Adrenal gland (tissue), 12 donors: ENCODE data around the gene RALB. TPM values are rescaled to one million over a fixed set of nuclear protein-coding genes. Genes with fewer than 3 reads are reported as not detected.
A peak's percentile ranks its signal among the peaks of the same experiment; 100 is the strongest.
"Not testable (repeated sequence)": the region's sequence is repeated elsewhere in the genome, so short reads cannot be mapped to it uniquely, and the experiment has no call there.

Source experiments
- DNase-seq, 7 donors: peaks; one replicate each; pipeline ENCODE4 v3.0.0-alpha.2; 2019 to 2020
- H3K27ac ChIP-seq, 5 donors: fragments of 200-600 bp; sonication (generic) in 4 of 5; 1 replicate in 3 of 5; 2 replicates in 2 of 5; pipeline versions ENCODE4 v1.5.1 to v1.8.0; 2016 to 2020; ENCODE audit warnings: mild to moderate bottlenecking in 1 of 5
- H3K27me3 ChIP-seq: fragments of 200-600 bp; 2 replicates; pipeline ENCODE4 v1.8.0; 2021
- H3K36me3 ChIP-seq, 2 donors: fragments of 200-600 bp; replicated peaks in 1 of 2; 1 replicate in 1 of 2; 2 replicates in 1 of 2; pipeline versions ENCODE4 v1.5.1 to v1.8.0; 2018 to 2022
- H3K4me1 ChIP-seq, 2 donors: fragments of 200-600 bp; replicated peaks in 1 of 2; 1 replicate in 1 of 2; 2 replicates in 1 of 2; pipeline versions ENCODE4 v1.5.1 to v1.8.0; 2018 to 2021
- H3K4me3 ChIP-seq, 4 donors: fragments of 200-600 bp; sonication (generic) in 3 of 4; one replicate each; pipeline ENCODE4 v1.5.1; 2016 to 2018
- H3K9me3 ChIP-seq, 3 donors: fragments of 200-600 bp; sonication (generic) in 1 of 3; replicated peaks in 1 of 3; 1 replicate in 2 of 3; 2 replicates in 1 of 3; pipeline versions ENCODE4 v1.5.1 to v1.8.0; 2016 to 2021
- POLR2A ChIP-seq, 2 donors: fragments of 450-650 bp; IDR thresholded peaks; one replicate each; pipeline ENCODE4 v1.6.1; 2017; ENCODE audit warnings: antibody characterized with exemption in 2 of 2, mild to moderate bottlenecking in 2 of 2, moderate library complexity in 1 of 2
- WGBS, 4 donors: extraction: QIAGEN DNeasy Blood & Tissue Kit in 2 of 4; methylation state at CpG; one replicate each; pipeline versions ENCODE4 v1.1.5 to v1.1.7; 2013 to 2017; 5-methylcytosine and 5-hydroxymethylcytosine counted together
- intact Hi-C, 2 donors: fragments of 100-400 bp; cut with DNase I; formaldehyde crosslinking; loops; one replicate each; pipeline versions ENCODE4 v1.14.1 to v1.15.0; 2022 to 2023
- polyA plus RNA-seq, 3 donors: library from polyadenylated mRNA; stranded (reverse); fragments of 200-250 nt in 2 of 3; fragments of 350-450 nt in 1 of 3; fragmentation: Illumina TruSeq in 1 of 3; extraction: RNeasy Lipid Tissue Mini Kit (QIAGEN cat#74804) in 1 of 3; gene quantifications; one replicate each; pipeline ENCODE4 v1.2.3, GENCODE V29; 2013 to 2014
- total RNA-seq, 9 donors: library from RNA; depleted of rRNA in 4 of 9; stranded (reverse); fragments of >200 nt in 4 of 9; fragments of 120-200 nt in 1 of 9; fragmentation: NEBNext Ultra II Directional in 1 of 9; extraction: Animal tissue kit (Norgen Biotek cat#: 25700) in 1 of 9; gene quantifications; one replicate each; pipeline versions ENCODE4 v1.1.0 to v1.2.4, GENCODE V29; 2013 to 2023
- TF ChIP-seq, protein P1 (sequence below), 6 experiments: fragments of 450-650 bp in 4 of 6; fragments of 200-600 bp in 2 of 6; sonication (generic) in 1 of 6; IDR thresholded peaks; 1 replicate in 5 of 6; 2 replicates in 1 of 6; pipeline versions ENCODE4 v1.5.1 to v1.8.0; 2016 to 2021; ENCODE audit warnings: antibody characterized with exemption in 6 of 6, mild to moderate bottlenecking in 2 of 6, moderate library complexity in 1 of 6
- donor health status: healthy with polysubstance abuse.
- donor health status: Bipolar disorder and iron deficiency.
- donor health status: DM: yes; HTN: yes; CAD: no.
- donor health status: DM: no; HTN: no; CAD: no.
- donor health status: DM: no; HTN: no; CAD: no.
- donor health status: DM: yes; HTN: yes; CAD: no.

The RALB gene
- total and polyA plus RNA-seq, 12 donors: 20.7 to 94.3 (median 51.6) TPM

DNA sequence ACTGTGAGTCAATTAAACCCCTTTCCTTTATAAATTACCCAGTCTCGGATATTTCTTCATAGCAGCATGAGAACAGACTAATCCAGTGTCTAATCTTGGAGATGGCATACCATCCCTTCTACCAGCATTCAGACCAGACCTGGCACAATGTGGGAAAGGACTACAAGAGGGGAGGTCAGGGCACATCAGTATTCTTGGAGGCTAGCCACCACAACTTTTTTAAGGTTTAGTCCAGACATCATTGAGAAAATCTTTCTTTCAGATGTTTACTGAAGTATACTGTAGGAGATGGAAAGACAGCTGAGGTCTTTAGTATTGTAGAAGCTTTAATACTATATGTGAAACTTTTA is 4.0 kb downstream of the RALB start:
- intact Hi-C loops: no loop called here
- DNase-seq: no peak

DNA sequence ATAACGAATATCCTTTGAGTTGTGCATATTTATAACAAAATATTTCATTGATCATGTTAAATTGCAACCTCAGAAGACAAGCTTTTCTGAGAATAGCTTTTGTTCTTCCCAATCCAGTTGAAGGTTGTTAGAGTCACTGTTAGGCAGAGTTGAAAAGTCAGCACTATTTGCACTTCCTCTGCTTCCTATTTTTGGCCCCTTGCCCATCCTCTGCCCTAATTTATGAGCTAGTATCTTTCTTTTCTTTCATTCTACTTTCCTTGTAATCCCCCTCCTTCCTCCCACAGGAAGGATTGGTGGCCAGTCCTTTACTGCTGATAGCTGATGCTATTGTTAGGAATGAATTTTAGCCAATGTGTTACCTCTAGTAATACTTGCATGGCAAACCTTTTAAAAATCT is 4.9 kb downstream of the RALB start:
- WGBS, 4 donors: 6 to 9% (median 7%) methylated on average over 1 of the region's 1 CpG

More for the DNA sequence above, 4.0 kb downstream of the RALB start:
- WGBS, 4 donors: 61 to 73% (median 64%) methylated on average over 1 of the region's 1 CpG
- TF ChIP-seq POLR2A (IDR thresholded peaks at IDR 0.05): no peak
- TF ChIP-seq, protein P1, sequence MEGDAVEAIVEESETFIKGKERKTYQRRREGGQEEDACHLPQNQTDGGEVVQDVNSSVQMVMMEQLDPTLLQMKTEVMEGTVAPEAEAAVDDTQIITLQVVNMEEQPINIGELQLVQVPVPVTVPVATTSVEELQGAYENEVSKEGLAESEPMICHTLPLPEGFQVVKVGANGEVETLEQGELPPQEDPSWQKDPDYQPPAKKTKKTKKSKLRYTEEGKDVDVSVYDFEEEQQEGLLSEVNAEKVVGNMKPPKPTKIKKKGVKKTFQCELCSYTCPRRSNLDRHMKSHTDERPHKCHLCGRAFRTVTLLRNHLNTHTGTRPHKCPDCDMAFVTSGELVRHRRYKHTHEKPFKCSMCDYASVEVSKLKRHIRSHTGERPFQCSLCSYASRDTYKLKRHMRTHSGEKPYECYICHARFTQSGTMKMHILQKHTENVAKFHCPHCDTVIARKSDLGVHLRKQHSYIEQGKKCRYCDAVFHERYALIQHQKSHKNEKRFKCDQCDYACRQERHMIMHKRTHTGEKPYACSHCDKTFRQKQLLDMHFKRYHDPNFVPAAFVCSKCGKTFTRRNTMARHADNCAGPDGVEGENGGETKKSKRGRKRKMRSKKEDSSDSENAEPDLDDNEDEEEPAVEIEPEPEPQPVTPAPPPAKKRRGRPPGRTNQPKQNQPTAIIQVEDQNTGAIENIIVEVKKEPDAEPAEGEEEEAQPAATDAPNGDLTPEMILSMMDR (IDR thresholded peaks at IDR 0.05): no peak
- no peak overlapping the region for H3K27ac ChIP-seq
- H3K4me1 ChIP-seq: peaks cover 20 to 50% of the 10 kb centered on the region in 2 donors
- H3K36me3 ChIP-seq: no peaks in the 10 kb centered on the region
- no peaks in the 10 kb centered on the region for H3K9me3 ChIP-seq
- no peak overlapping the region for H3K4me3 ChIP-seq
- no peaks in the 10 kb centered on the region for H3K27me3 ChIP-seq

GRCh38 chr2:120258196-120258595 is 5.5 kb downstream of the RALB start:
- H3K27me3 ChIP-seq: no peaks in the 10 kb centered on the region
- H3K27ac ChIP-seq: no peak overlapping the region
- H3K4me3 ChIP-seq: no peak overlapping the region
- WGBS, 4 donors: 77 to 85% (median 81%) methylated on average over 9 of the region's 9 CpGs
- intact Hi-C loops: no loop called here
- H3K4me1 ChIP-seq: peaks cover 20 to 50% of the 10 kb centered on the region in 2 donors
- no peak for DNase-seq
- H3K9me3 ChIP-seq: no peaks in the 10 kb centered on the region
- H3K36me3 ChIP-seq: no peaks in the 10 kb centered on the region
- TF ChIP-seq POLR2A (IDR thresholded peaks at IDR 0.05): no peak
- TF ChIP-seq, protein P1 (IDR thresholded peaks at IDR 0.05): no peak

More for the DNA sequence above, 4.9 kb downstream of the RALB start:
- Histone ChIP-seq H3K36me3 (no peaks in the 10 kb centered on the region), H3K4me3 (no peak overlapping the region), H3K4me1 (peaks cover 20 to 50% of the 10 kb centered on the region in 2 donors), H3K27ac (no peak overlapping the region), H3K9me3 (no peaks in the 10 kb centered on the region), H3K27me3 (no peaks in the 10 kb centered on the region)
- TF ChIP-seq, protein P1 (IDR thresholded peaks at IDR 0.05): no peak
- no peak for TF ChIP-seq POLR2A (IDR thresholded peaks at IDR 0.05)
- peak in 3 of 7 donors; percentile 44 to 54 (median 49) for DNase-seq
- intact Hi-C loops: no loop called here

GRCh38 chr2:120259939-120260338 is 7.3 kb downstream of the RALB start:
- not testable (repeated sequence) for H3K27ac ChIP-seq, DNase-seq
- intact Hi-C loops: loop anchor here in 1 of 2 donors (5.0 kb wide), 1 partner anchor 37 kb away; no protein-coding TSS in a partner anchor

DNA sequence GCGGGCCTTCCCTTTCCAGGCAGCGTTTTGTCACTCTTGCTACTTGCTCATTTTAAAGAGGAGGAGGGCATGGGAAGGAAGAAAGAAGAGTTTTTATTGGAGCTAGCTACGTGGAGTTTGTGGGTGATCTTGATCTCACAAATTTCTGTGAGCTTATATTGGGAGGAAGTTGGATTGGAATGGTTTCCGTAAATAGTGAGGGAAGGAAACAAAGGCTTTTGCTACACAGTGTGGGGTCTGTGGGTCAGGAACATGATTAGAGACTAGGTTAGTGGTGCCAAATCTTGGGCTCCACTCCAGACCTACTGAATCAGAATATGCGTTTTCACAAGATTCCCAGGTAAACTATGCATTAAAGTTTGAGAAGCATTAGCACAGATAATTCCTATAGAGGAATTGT is 8.1 kb downstream of the RALB start:
- WGBS, 4 donors: 75 to 89% (median 79%) methylated on average over 5 of the region's 5 CpGs
- intact Hi-C loops: loop anchor here in 1 of 2 donors (5.0 kb wide), 1 partner anchor 37 kb away; no protein-coding TSS in a partner anchor
- Histone ChIP-seq H3K4me3 (no peak overlapping the region), H3K4me1 (peaks cover 10 to 26% of the 10 kb centered on the region in 2 donors), H3K9me3 (no peaks in the 10 kb centered on the region), H3K27me3 (no peaks in the 10 kb centered on the region), H3K27ac (no peak overlapping the region), H3K36me3 (no peaks in the 10 kb centered on the region)
- TF ChIP-seq, protein P1 (IDR thresholded peaks at IDR 0.05): no peak
- no peak for TF ChIP-seq POLR2A (IDR thresholded peaks at IDR 0.05)
- DNase-seq: no peak

More at GRCh38 chr2:120259939-120260338, 7.3 kb downstream of the RALB start:
- H3K36me3 ChIP-seq, H3K9me3 ChIP-seq, H3K4me3 ChIP-seq, H3K27me3 ChIP-seq: not testable (repeated sequence)
- peaks cover 10 to 34% of the 10 kb centered on the region in 2 donors for H3K4me1 ChIP-seq
- WGBS, 4 donors: 87 to 95% (median 95%) methylated on average over 2 to 15 of the region's 15 CpGs; no CpG with 5 or more reads in 1 of the 4 donors
